Activated CD4-positive, alpha-beta T cell treated with anti-CD3 and anti-CD28 coated beads, Interleukin-2, amount 50 U/mL, for 16 hours (primary cell): ENCODE data around the gene KRTAP1-4.
"Not testable (repeated sequence)": the region's sequence is repeated elsewhere in the genome, so short reads cannot be mapped to it uniquely, and the experiment has no call there.

ENCODE experiments used
- DNase-seq: peaks from one replicate; pipeline ENCODE4 v3.0.0-alpha.2; 2020

The KRTAP1-4 gene

GRCh38 chr17:41029633-41030245, at the start of gene KRTAP1-4:
Gene KRTAP1-4 (minus strand): TSS chr17:41030195. CDS start chr17:41030078, 117 bp downstream.
- no peak for DNase-seq

- no peak for DNase-seq
Observed at GRCh38 chr17:41076788-41077187, 46.8 kb upstream of the KRTAP1-4 start.

GRCh38 chr17:41073676-41074075, 43.7 kb upstream of the KRTAP1-4 start:
- DNase-seq: no peak

- no peak for DNase-seq
Observed at GRCh38 chr17:41071606-41072360, 41.8 kb upstream of the KRTAP1-4 start.

- DNase-seq: no peak
Observed at GRCh38 chr17:41069031-41069430, 39.0 kb upstream of the KRTAP1-4 start.

- no peak for DNase-seq
Observed at GRCh38 chr17:41067281-41067680, 37.3 kb upstream of the KRTAP1-4 start.

GRCh38 chr17:41065829-41066624, 36.0 kb upstream of the KRTAP1-4 start, which contains the start of gene KRTAP2-4:
Gene KRTAP2-4 (minus strand): TSS chr17:41065879. CDS start chr17:41065845, 34 bp downstream.
- DNase-seq: no peak

- not testable (repeated sequence) for DNase-seq
Observed at GRCh38 chr17:41065016-41065689, 35.2 kb upstream of the KRTAP1-4 start.

GRCh38 chr17:41064301-41064700, 34.3 kb upstream of the KRTAP1-4 start:
- no peak for DNase-seq

- DNase-seq: no peak
Observed at GRCh38 chr17:41063449-41063848, 33.5 kb upstream of the KRTAP1-4 start.

- no peak for DNase-seq
Observed at GRCh38 chr17:41061964-41062363, 32.0 kb upstream of the KRTAP1-4 start.

GRCh38 chr17:41060052-41060604, 30.1 kb upstream of the KRTAP1-4 start, which contains the start of gene KRTAP2-3:
Gene KRTAP2-3 (minus strand): TSS chr17:41060114. CDS start chr17:41060050, 64 bp downstream.
- DNase-seq: no peak

- not testable (repeated sequence) for DNase-seq
Observed at GRCh38 chr17:41059276-41060051, 29.5 kb upstream of the KRTAP1-4 start.

GRCh38 chr17:41058741-41059140, 28.7 kb upstream of the KRTAP1-4 start:
- no peak for DNase-seq

GRCh38 chr17:41057547-41057946, 27.6 kb upstream of the KRTAP1-4 start:
- DNase-seq: no peak

- not testable (repeated sequence) for DNase-seq
Observed at GRCh38 chr17:41055130-41055529, 25.1 kb upstream of the KRTAP1-4 start, which contains the start of gene KRTAP2-2. Gene KRTAP2-2 (minus strand): TSS chr17:41055230. CDS start chr17:41055211, 19 bp downstream.

GRCh38 chr17:41054556-41054955, 24.6 kb upstream of the KRTAP1-4 start:
- not testable (repeated sequence) for DNase-seq

- DNase-seq: no peak
Observed at GRCh38 chr17:41054025-41054424, 24.0 kb upstream of the KRTAP1-4 start.

- no peak for DNase-seq
Observed at GRCh38 chr17:41052566-41052965, 22.6 kb upstream of the KRTAP1-4 start.

- no peak for DNase-seq
Observed at GRCh38 chr17:41049110-41049509, 19.1 kb upstream of the KRTAP1-4 start.

GRCh38 chr17:41048441-41048840, 18.4 kb upstream of the KRTAP1-4 start:
- DNase-seq: no peak
